ACHN (cell line): ENCODE measurements around the gene MYL7.

ENCODE experiments used
- DNase-seq: peaks from one replicate; pipeline ENCODE4 v3.0.0-alpha.2; 2015
- in situ Hi-C: cut with HindIII; loops from 2 replicates; pipeline ENCODE4 v1.10.0; 2017; ENCODE audit warnings: low sequenced_read_pairs, low pct_ligation_motif_present, low pct_unique_long_range_greater_than_20kb

Gene MYL7

GRCh38 chr7:44096326-44096881 is 44.7 kb downstream of the MYL7 start:
- in situ Hi-C loops = loop anchor here (25.0 kb wide), 1 partner anchor 116 kb away; the partner anchor contains the start of gene YKT6

GRCh38 chr7:44095781-44096180 is 45.4 kb downstream of the MYL7 start:
- in situ Hi-C loops = loop anchor here (25.0 kb wide), 1 partner anchor 117 kb away; the partner anchor contains the start of gene YKT6
- DNase-seq = no peak

More at GRCh38 chr7:44096326-44096881, 44.7 kb downstream of the MYL7 start:
- no peak for DNase-seq

GRCh38 chr7:44094883-44095592 is 46.1 kb downstream of the MYL7 start:
- in situ Hi-C loops = loop anchor here (25.0 kb wide), 1 partner anchor 117 kb away; the partner anchor contains the start of gene YKT6
- no peak for DNase-seq

- in situ Hi-C loops = loop anchor here (25.0 kb wide), 1 partner anchor 118 kb away; the partner anchor contains the start of gene YKT6
- no peak for DNase-seq
Observed at GRCh38 chr7:44094365-44094764, 46.8 kb downstream of the MYL7 start.

- in situ Hi-C loops = loop anchor here (25.0 kb wide), 1 partner anchor 119 kb away; the partner anchor contains the start of gene YKT6
- DNase-seq = no peak
Observed at GRCh38 chr7:44093102-44093641, 48.0 kb downstream of the MYL7 start.
